Activated gamma-delta T cell treated with anti-CD3 and anti-CD28 coated beads, Interleukin-2, amount 50 U/mL, for 16 hours (primary cell): ENCODE data around the gene QDPR.
"Not testable (repeated sequence)": the region's sequence is repeated elsewhere in the genome, so short reads cannot be mapped to it uniquely, and the experiment has no call there.

Experiments
- DNase-seq: peaks from one replicate; pipeline ENCODE4 v3.0.0-alpha.2; 2020; ENCODE audit warnings: low read depth

QDPR gene

DNA sequence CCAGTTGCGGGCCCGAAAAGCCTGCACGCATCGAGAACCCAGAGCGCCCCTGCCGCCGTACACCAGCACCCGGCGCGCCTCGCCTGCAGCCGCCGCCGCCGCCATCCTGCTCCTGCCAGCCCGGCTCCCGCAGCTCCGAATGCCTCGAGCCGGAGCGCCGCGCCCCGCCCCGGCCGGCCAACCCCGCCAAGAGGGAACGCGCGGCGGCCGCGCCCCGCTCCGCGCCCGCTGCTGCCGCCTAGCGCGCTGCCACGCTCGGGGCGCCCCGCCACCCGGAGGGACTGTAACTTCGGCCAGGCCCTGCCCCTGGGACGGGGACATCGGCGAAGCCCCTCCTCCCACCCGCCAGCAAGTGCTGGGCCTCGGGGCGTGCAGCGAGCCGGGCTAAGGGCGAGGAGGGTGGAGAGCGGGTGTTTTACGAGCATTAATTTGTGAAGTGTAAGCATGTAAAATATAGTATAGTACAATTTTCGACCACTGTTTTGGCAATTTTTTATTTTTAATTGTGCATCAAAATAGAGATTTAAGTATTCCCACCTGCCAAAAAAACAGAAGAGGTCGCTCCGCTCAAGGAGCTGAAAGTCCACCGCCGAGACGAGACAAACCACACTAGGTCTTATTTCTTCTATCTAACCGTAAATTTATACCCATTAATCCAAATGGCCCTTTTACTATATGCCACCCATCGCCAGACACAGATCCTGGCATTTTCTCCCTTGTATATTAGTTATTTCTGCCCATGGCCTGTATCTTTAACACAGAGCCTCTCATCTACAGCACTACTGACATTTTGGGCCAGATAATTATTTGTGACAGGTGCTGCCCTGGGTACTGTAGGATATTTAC is at the start of gene QDPR:
Gene QDPR, minus strand, starts transcription at position 141 of the 846 bp plus-strand sequence. Its CDS starts 36 bp downstream, at position 105.
- DNase-seq = peak; percentile 62

DNA sequence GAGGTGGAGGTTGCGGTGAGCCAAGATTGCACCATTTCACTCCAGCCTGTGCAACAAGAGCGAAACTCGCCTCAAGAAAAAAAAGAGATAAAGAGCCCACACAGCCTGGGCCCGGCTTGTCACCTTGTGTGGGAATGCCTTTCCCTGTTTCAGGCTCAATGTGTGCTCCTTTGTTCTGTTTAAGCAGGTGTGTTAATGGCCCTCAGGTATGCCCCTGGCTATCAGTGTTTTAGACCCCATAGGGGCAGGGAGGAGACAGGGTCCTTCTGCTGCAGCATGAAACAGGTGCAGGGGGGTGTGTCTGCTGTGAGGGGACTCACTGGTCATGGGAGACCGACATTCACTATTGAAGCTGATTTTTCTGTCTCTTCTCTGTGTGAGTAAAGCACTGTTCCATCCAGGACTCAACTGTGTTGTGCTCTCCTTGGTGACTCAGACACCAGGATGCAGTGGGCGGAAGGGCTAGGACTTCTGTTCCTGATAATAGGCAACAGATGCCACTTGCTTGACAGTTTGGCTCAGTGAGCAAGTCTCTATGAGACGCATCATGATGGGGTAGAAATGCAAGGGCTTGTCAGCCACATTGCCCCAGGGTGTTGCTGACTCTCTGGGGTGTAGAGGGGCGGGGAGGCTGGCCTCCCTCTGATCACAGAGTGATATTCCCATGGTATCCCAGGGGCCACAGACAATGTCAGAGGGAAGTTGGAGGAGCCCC is 49.5 kb upstream of the QDPR start:
- no peak for DNase-seq

DNA sequence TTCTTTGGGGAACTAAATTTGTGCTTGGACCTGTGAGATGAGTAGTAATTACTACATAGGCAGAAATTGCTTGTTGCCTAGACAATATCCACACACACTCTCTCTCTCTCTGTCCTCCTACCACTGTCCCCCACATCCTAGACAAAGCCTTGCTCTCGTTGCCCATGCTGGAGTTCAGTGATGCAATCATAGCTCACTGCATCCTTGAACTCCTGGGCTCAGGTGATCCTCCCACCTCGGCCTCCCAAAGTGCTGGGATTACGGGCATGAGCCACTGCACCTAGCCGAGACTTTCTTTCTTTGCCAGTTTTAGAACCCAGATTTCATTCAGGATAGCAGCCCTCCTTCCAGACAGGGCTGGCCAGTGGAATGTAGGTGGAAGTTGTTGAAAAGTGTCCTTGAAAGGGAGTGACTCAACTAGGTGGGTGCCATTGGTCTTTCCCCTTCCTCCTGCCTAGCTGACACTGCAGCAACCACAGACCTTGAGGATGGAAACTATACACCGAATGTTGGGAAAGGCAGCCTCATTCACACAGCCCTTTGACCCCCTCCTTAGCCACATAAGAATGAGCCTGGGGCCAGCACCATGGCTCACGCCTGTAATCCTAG is 48.3 kb upstream of the QDPR start:
- DNase-seq = no peak

DNA sequence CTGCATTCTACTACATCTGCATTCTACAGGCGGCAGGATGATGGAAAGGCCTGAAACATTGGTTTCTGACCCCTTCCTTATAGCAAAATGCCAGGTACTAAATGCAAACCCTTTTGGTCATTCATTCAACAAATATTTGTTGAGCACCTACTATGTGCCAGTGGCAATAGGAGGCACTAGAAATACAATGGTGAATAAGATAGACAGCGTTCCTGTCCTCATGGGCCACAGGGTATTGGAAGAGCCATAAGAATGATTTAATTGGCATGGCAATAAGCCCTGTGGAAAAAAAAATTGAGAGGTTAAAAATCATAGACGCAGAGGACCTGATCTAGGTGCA is 47.8 kb upstream of the QDPR start:
- no peak for DNase-seq

DNA sequence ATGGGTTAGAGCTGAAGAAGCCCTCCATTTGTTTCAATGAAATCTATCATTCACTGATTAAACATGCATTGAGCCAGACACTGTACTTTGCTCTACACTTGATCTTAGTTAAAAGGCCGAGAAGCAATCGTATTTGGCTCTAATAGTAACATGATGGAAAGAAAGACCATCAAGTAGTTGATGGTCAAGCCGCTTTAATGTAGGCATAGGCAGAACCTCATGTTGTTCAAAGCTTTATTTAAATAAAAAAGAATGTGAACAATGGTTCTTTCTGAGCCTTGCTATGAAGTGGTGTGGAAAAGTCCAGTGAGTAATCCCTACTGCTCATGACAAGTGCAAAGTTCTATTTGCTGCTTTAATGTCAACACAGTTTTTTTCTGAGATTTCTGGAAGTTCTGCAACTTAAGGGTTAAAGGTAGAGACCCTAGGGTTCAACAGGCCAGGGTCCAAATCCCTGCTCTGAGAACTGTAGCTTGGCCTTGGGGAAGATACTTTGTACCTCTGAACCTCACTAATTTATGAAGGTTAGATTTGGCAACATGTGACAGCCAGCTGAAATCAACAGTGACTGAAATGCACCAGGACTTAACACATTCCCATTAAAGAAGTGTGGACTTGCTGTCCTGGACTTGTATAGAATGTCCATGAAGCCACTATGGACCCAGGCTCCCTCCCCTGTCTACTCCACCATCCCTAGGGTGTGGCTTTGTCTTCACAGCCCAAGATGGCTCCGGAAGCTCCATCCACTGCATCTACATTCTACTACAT is 47.2 kb upstream of the QDPR start:
- DNase-seq = no peak

DNA sequence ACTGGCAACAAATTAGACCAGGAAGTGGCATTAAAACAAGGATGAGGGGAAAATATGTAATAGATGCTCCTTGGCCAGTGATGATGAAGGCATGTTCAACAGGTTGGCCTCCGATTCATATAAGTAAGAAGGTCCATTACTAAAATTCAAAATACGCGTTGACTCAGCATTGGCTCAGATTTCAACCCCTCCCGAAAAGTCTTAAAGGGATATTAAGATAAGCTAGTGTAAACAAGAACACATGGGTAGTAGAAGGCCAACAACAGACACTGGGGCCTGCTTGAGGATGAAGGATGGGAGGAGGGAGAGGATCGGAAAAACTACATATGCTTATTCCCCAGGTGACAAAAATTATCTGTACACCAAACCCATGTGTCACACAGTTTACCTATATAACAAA is 46.0 kb upstream of the QDPR start:
- DNase-seq = no peak

DNA sequence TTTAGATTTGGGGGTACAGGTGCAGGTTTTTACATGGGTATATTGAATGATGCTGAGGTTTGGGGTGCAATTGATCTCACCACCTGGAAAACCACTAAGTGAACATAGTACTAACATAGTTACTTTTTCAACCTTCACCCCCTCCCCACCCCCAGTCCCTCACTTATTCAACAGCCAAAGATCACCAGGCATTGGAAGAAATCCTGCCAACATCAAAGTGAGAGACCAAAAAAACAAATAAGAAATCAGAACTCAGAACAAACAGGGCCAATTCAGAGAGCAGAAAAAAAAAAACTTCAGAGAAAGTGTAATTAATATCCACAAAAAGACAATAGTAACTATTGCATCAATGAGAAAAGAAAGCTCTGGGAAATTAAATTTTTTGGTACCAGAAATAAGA is 44.6 kb upstream of the QDPR start:
- DNase-seq = no peak

DNA sequence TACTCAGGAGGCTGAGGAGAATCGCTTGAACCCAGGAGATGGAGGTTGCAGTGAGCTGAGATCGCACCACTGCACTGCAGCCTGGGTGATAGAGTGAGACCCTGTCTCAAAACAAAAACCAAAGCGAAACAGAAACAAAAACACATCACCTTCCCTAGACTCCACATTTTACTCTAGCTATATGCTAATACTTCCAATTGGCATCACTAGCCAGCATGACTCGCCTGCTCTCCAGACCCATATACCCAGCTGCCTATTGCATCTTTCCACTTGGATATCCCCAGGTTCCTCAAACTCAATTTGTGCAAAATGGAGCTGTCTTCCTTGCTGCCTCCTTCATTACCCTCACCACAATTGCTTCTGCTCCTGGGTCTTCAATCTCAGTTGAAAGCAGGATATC is 42.7 kb upstream of the QDPR start:
- no peak for DNase-seq

DNA sequence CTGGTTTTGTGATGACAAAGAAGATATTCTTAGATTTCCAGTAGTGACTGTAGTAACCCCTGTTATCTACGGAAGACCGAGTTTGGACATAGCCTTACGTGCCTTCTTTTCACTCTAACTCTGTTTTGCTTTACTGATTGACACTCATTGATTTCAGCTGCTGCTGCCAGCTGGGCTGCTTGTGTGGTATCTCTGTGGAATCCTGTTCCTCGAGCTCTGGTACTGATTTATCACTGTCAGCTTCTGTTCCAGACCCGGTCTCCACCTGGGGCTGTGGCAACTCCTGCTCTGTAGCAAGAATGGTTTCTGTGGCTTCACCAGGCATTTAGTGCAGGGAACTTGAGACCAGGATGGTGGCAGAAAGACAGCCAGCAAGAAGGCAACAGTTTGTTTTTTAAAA is 40.5 kb upstream of the QDPR start:
- no peak for DNase-seq

DNA sequence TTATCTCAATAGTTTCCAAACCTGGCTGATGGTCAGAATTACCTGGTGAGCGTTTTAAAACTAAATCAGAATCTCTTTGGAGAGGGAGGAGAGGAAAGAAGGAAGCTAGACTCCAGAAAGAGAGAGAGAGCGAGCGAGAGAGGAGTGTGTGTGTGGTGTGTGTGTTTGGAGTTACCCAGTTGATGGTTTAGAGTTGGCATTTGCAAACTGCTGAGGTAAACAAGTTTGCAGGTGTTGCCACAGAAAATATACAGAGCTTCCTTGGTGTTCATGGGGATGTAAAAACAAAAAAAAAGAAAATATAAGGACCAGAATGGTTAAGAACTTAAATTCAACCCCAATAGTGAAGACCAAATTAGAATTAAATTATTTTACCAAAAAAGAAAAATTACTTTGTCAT is 38.7 kb upstream of the QDPR start:
- DNase-seq = no peak

DNA sequence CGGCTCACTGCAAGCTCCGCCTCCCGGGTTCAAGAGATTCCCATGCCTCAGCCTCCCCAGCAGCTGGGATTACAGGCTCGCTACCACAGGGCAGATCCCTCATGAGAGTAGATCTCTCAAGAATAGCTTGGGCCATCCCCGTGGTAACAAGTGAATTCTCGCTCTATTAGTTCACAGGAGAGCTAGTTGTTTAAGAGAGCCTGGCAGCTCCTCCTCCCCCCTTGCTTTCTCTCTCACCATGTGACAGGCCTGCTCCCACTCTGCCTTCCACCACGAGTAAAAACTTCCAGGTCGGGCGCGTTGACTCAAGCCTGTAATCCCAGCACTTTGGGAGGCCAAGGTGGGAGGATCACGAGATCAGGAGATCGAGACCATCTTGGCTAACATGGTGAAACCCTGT is 34.8 kb upstream of the QDPR start:
- DNase-seq = no peak

DNA sequence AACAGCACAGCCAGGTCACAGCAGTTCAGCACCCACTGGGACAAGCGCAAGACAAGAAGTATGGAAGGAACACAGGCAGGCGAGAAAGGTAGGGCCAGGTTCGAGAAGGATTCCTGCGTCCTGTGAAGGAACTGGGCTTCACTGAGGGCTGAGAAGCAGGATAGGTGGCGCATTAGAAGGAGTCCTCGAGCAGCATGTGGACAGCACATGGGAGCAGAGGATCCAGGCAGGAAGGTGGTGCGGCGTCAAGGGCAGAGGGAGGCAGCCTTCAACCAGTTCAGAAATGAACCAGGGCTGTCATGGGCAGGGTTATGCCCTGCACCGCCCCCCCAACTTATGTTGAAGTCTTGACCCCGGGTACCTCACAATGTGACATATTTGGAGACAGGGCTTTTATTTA is 34.3 kb upstream of the QDPR start:
- no peak for DNase-seq

DNA sequence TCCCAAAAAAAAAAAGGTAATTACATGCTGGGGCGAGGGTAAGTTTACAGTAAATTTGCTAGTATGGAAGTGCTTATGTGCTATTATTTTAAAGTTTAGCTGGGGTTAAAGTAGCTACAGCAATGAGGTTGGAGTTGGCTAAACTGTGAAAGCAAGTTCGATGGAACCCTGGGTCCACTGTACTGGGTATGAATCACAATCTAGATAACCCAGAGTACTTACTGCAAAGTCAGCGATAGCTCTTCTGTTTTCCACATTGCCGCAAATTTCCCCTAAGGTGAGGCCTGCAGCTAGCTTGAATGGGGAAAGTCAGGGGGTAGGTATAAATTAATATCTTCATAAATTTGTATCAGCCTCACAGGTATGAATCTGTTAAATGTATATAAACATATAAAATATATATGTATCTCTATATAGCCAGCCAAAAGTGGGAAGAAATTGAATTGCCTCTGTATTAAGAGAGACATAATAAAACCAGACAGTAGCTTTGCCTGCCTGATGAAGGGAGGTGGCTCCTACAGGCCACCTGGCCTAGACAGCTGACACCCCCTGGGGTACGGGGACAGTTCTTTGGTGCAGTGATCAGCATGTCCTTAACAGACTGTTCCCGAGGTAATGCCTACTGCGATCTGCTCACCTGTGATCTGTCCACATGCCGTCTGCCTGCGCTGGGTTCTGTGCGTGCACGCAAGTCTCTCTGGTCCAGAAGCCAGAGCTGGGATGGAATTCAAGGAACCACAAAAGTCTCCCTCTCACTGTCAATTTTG is 33.7 kb upstream of the QDPR start:
- DNase-seq = no peak

DNA sequence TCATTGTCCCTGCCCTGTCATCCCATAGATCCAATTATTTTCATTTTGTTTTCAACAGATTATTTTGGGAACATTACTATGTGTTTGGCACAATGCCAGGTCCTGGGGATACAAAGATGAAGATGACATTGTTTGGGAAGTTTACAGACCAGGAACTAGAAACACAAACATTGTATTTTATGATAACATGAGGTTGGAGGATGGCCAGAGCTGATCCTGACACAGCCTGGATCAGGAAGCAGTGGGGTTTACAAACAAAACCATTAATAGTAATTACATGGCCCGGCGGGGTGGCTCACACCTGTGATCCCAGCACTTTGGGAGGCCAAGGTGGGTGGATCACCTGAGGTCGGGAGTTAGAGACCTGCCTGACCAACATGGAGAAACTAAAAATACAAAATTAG is 32.9 kb upstream of the QDPR start:
- DNase-seq = no peak

DNA sequence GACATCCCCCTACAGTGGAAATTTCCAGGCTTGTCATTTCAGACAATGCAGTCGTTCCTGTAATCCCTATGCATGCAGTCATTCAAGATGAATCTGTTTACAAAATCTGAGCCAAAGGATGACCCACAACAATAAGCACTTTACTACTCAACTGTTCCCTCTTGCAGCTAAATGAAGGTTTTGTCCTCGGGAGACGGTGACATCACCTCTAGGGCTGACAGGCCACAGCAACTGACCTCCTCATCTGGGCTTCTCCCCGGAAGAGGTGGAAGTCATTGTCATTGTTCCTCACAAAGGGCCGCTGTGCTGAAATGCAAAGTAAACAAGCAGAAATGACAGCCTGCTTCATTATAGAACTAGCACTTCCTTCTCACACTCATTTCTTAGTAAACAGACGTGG is 32.3 kb upstream of the QDPR start:
- no peak for DNase-seq

DNA sequence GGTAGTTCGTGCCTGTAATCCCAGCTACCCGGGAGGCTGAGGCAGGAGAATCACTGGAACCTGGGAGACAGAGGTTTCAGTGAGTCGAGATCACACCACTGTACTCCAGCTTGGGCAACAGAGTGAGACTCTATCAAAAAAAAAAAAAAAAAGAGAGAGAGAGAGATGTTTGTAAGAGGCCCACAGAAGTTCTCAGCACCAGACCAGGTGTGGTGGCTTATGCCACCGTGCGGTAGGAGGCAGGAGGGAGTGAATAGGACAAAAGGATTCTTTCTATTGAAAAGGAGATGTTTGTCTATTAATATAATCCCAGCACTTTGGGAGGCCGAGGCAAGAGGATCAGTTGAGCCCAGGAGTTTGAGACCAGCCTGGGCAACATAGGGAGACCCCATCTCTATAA is 25.2 kb upstream of the QDPR start:
- not testable (repeated sequence) for DNase-seq

DNA sequence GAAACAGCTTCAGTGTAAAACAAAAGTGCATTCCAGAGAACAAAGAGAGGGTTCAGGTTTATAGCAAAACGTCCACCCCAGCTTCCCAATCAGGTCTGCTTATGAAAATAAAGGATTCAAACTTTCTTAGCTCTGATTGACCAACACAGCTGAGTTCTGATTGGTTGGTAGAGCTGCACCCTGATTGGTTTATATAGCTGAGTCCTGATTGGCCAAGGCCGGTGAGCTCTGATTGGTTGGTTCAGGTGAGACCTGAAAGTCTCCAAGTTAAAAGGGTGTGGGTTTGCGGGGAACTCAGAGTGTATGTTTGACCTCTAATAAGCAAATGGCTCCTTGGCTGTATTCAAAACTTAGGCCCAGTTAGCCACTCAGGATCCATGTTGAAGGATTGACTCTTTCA is 24.0 kb upstream of the QDPR start:
- no peak for DNase-seq

DNA sequence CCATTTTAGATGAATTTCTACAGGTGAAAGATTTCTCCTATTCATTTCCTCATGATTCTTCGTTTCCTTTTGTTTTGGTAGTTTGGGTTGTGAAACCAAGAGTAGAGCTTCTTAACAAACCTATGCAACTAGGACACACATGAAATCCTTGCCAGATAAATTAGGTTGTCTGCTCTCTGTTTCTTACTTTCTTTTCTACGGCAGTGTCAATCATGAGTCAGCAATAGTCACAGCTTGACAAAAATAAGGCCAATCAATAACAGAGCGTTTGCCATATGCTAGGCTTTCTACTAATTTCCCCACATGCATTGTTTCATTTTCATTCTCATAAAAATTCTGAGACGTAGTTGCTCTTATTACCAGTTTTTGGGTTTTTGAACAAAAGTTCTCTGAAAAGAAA is 23.4 kb upstream of the QDPR start:
- no peak for DNase-seq

DNA sequence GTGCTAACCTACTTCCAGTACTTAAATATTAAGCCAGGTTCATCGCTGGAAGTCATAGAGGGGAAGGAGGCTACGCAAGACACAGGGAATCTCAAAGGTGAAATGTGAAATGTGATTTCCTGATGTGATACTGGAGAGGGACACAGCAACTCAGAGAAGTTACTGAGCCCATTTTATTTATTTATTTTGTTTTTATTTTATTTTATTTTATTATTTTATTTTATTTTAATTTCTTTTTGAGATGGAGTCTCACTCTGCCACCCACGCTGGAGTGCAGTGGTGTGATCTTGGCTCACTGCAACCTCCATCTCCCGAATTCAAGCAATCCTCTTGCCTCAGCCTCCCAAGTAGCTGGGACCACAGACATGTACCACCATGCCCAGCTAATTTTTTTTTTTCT is 22.8 kb upstream of the QDPR start:
- DNase-seq = no peak

DNA sequence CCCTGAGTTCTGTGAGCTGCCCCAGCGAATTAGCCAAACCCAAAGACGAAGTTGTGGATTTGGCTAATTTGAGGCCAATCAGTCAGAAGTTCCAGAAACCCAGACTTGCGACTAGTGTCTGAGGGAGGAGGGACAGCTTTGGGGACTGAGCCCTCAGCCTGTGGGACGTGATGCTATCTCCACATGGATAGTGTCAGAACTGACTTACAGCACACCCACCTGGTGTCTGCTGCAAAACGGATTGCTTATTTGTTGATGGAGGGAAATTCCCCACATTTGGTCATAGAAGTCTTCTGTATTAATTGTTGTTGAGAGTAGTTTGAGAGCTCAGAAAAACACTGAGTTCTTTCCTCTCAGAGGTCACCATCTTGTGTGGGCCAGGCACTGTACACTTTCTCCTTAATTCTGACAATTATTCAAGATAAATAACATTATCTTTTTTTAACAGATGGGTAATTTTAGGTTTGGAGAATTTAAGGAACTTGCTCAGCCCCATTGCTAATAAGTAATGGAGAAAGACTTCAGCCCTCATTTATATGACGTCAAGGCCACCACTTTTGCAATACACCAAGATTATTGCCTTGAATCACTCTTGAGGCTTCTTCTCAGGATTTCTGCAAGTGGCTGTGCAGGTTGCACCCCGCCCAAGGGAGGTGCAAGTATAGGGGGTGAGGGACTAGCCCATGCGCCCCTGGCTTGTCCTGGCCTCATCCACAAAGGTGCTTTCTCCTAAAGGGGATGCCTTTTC is 19.8 kb upstream of the QDPR start:
- no peak for DNase-seq

DNA sequence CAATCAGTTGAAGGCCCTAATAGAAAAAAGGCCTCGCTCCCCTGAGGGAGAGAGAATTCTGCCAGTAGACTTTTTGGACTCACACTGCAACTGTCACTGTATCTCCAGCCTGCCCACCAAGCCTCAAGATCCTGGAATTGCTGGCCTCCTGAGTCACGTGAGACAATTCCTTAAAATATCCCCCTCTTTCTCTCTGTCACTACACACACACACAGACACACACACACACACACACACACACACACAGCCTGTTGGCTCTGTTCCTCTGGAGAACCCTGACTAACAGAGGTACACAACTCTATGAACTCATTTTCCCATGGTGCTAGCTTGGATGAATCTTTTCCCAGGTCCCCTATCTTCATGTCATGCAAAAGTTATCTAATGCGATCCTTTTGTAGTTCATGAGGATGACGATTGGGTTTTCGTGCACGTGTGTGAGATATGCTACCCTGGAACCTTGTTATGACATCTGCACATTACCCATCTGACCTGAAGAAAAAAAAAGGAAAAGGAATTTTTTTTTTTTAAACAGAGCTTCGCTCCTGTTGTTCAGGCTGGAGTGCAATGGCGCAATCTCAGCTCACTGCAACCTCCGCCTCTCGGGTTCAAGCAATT is 16.8 kb upstream of the QDPR start:
- DNase-seq = no peak
